GM18861 (cell line): Measurements from ENCODE around the gene C1orf167.
"Not testable (repeated sequence)": the region's sequence is repeated elsewhere in the genome, so short reads cannot be mapped to it uniquely, and the experiment has no call there.

Experiments
- ATAC-seq: cut with Tn5 transposase; IDR thresholded peaks from one replicate; pipeline ENCODE4 v1.9.1; 2021; ENCODE audit not compliant: unreplicated experiment

Gene C1orf167

DNA sequence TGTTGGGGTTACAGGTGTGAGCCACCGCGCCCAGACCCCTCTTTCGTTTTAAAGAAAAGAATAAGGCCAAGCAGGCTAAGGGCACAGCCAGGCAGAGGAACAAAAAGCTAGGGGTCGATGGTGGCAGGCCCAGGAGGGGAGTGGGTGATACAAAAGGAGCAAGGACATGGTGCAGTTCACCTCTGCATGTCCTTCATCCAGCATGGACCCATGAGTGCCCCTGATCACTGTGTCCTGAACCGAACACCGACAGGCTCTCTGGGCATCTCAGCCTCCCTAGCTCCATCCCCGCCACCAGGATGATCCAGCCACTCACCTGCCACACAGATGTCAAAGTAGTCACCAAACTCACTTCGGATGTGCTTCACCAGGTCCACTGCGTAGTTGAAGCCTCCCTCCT is 37.9 kb downstream of the C1orf167 start:
- ATAC-seq = no peak

GRCh38 chr1:11800391-11800755 is 38.4 kb downstream of the C1orf167 start:
- no peak for ATAC-seq

DNA sequence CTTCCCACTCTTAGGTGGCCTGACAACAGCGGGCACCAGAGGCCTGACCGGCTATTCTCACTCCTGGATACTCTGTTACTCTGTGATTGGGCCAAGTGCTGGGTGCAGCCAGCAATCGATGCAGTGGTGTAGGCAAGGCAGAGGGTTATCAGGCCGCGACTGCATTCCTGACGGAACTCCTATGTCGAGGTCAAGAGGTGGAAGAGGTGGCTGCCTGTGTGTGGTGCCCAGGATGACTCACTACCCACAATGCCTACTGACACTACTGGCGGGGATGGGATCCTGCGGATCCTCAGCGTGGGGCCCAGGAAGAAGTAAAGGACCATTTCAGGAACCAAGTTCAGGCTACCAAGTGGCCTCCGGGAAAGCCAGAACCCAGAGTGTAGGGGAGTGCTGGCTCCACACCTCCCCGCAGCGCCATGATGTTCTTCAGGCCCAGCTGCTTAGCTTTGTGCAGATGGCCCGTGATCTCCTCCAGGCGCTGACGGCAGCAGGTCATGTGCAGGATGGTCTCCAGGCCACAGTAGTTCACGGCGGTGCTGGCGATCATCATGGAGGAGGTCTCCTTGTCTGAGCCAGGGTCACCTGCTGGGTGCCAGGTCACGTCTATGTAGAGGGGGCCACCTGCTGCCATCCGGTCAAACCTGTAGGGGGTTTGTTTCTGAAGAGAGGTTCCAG is 38.9 kb downstream of the C1orf167 start:
- no peak for ATAC-seq

DNA sequence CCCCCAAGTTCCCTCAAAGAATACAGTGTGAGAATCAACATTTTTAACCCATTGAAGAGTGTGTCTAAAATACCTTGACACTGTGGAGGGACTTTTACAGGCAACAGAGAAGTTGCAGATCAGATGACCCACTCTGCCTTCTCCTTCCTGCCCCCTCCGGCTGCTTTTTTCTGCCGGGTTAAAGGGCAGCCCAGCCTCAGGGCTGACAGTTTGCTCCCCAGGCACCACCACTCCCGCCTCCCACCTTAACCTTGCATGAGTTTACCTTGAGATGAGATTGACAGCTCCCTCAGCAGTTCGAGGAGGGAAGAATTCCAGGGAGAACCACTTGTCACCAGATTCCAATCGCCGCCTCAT is 40.6 kb downstream of the C1orf167 start:
- no peak for ATAC-seq

DNA sequence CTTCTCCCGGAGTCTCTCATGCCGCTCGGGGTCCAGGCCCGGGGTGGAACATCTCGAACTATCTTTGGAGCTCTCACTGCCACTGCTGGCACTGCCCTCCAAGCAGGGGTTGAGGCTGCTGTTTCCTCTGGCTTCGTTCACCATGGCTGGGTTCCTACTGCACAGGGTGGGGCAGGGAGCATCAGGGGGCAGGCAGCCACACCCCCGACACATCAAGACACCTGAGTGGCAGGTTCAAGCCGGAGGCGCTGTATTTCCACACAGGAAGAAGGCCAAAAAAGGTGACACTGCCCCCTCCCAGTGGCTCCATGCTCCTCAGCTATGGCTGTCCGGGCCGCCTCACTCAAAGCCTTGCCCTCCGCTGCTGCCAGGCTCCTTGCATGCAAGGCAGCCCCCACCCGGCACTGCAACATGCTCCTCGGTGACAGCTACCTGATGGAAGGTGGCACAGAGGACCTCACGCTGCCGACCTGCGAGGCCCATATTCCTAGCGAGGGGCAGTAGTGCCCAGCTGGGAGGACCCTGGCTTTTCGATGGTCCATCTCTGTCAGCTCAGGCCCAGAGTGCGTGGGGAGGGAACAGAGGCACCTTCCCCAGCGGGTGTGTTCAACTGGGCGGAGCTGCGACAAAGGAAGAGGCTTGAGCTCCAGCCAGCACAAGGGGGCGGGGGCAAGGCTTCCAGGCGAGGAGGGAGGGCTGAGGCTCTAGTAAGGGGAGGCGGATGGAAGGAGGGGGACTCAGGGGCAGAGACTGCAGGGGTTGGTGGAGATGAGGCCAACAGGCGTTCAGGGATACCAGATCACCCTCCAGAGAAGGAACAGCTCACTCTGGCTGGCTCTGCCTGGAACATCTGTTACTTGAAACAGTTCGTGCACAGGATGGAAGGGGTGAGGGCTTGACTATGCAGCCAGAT is 41.2 kb downstream of the C1orf167 start:
- no peak for ATAC-seq

- ATAC-seq = not testable (repeated sequence)
Measured at GRCh38 chr1:11803924-11804665, 42.1 kb downstream of the C1orf167 start.

- ATAC-seq = no peak
Measured at GRCh38 chr1:11804666-11805421, 42.9 kb downstream of the C1orf167 start.

DNA sequence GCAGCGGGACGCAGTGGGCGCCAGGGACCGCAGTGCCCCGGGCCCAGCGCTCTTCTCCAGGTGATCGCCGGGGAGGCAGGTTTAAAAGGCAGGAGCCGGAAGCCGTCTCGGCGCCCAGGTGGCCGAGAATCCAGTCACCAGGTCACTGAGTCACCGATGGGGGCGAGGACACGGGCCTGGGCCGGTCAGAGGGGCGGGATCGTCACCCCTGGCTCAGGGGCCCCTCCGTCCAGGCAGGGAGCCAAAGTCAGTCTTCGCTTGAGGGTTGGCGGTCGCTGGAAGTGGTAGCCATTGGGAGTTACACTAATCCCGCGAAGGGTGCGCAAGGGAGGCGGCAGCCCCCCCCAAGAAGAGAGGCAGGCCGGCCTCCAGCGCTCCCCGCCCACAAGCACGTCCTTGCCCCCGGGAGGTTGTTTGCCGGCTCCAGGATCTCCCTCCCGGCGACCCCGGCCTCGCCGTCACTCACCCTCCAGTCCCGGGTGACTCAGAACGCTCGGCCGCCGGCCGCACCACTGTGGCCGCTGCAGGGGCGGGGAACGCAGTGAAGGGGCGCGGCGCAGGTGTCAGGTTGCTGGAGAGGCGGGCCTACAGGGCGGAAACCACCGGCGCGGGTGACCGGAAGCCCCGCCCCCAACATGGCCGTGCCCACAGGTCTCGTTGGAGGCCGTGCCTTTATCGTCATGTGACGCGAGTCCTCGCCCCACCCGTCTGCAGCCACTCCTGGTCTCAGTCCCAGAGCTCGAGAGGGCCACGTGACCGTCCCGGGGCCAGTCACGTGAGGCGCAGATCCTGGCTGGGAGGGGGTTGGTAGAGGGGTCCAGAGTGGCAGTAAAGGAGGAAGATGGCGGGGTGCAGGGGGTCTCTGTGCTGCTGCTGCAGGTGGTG is 43.7 kb downstream of the C1orf167 start, which contains the start of the genes CLCN6 and MTHFR:
CLCN6 (plus strand) TSS at position 770 of the 885 bp plus-strand sequence; CDS start at position 842, 72 bp downstream.
MTHFR (minus strand) TSS at position 543 of the 885 bp plus-strand sequence. CDS start 2,848 bp downstream, outside the sequence.
- ATAC-seq = peak; percentile 70

DNA sequence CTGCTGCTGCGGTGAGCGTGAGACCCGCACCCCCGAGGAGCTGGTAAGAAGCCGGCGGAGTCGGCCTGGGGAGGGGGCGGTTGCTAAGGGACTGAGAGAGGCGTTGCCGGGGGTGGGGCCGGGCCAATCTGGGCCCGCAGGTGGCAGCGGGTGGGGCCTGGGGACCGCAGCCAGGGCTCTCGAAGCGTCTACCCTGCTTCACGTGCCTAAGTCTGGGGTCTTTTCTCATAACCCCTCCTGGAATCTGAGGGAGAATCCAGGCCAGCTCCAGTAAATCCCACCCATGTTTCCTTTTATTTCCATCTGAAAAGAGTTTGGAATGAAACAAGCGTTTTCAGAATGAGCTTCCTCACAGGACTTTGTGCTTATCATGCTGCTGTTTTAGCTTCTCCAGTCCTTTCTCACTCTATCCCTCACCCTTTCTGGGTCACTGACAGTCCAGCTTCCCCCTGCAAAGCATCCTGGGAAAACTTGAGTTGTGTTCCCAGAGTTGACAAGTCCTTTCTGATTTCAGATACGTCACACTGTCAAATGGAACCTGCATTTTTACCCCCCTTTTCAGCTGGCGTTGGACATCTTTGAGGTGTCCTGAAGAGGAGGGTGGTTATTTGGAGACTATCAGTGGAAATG is 44.4 kb downstream of the C1orf167 start:
- peak; percentile 28 for ATAC-seq

GRCh38 chr1:11807133-11807532 is 45.1 kb downstream of the C1orf167 start:
- ATAC-seq = no peak

DNA sequence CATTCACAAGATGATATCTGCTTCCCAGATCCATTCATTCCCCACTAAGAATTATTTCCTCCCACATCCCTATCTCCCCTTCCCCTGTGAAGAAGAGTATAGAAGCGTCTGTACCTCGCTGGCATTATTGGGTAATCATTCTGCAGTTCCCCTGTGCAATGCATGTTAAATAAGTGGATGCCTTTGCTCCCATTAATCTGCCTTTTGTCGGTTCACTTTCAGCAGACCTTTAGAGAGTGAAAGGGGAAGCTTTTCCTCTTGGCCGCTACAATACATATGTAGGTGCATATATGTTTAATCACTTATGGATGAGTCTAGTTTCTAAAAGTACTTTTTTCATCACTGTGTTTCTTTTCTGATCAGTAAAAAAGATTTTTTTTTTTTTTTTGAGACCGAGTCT is 51.0 kb downstream of the C1orf167 start:
- no peak for ATAC-seq

GRCh38 chr1:11817192-11817591 is 55.2 kb downstream of the C1orf167 start:
- no peak for ATAC-seq

DNA sequence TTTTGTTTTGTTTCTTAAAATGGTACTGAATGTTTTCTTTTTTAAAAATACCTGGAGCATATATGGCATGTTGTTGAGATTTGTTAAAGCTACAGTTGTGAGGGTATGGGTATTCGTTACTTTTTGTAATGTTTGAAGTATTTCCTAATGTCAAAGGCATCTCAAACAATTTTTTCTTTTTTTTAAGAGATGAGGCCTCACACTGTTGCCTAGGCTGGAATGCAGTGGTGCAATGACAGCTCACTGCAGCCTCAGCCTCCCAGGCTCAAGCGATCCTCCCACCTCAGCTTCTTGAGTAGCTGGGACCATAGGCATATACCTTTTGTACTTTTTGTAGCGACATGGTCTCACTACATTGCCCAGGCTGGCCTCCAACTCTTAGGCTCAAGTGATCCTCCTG is 60.1 kb downstream of the C1orf167 start:
- ATAC-seq = no peak

DNA sequence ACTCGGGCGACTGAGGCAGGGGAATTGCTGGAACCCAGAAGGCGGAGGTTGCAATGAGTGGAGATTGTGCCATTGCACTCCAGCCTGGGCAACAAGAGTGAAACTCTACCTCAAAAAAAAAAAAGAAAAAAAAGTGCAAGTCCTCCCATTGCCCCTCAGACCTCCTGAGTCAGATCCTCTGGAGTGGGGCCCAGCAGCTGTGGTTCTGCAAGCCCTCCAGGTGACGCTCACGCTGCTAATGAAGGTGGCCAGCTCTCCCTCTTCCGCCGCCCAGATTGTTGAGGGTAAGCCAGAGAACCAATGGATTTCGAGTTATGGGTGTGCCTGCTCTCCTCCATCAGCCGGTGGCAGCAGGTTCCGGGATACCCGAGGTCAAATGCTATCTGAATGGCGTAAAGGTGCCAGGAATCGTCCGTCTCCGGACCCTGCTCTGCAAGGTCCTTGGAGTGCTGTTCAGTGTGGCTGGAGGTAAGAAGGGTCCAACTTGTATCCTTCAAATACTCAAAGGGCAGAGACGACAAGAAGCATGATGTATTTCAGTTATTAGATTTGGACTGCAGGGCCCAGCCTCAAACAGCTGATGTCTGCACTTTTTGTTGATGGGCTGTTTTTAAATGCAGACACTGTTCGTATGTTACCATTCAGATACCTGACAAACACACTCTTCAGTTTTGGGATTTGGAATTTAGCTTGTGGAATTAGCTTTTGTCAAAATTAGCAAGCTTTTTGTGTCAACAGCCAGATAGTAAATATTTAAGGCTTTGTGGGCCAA is 61.6 kb downstream of the C1orf167 start:
- ATAC-seq = no peak

DNA sequence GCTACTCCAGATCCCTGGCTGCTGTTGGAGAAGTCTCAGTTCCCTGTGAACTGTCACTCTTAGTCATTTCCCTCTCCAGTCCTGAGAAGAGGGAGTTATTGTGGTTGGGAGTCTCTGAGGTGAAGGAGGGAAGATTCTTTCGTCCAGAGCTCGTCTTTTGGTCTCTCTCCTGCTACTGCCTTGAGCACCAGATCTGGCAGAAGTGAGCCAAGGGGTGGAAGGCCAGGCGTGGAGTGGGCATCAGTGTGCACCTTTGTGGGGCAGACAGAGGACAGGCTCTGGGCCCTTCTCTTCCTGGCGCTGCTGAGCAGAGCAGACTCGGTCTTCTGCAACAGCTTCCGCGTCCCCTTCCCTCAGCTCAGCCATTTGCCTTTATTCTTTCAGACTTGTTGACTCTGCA is 63.1 kb downstream of the C1orf167 start:
- no peak for ATAC-seq

- ATAC-seq = no peak
Measured at GRCh38 chr1:11826946-11827345, 65.0 kb downstream of the C1orf167 start.

- no peak for ATAC-seq
Measured at GRCh38 chr1:11828511-11828910, 66.5 kb downstream of the C1orf167 start.

DNA sequence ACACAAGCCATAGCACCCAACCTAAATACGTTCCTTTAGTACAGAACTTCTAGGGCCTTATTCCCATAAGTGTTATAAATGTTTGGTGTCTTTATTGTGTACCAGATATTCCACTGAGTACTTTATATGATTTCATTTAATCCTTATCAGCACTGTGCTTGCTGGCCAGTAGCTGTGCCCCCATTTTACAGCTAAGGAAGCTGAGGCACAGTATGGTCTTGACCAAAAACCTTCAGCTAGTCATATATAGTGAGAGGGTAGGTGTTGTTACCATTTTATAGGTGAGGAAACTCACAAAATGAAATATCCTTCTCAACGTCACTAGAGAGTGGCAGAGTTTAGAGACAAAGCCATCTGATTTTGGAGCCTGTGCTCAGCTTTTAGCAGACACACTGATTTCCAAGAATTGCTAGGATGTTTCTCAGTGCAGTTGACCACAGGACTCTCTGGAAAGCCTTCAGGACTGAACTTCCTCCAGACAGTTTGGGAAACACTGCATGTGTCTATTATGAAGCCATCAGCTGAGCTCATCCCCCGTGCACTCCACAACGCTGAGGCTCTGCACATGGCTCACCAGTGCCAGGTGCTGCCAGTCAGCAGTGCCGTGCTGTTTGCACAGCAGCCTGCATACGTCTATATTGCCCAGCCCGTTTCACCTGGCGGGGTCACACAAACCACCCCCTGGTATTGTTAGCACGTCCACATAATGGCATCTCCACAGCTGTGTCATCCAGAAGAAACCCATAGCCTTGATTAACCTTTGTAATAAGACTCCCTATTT is 70.1 kb downstream of the C1orf167 start:
- no peak for ATAC-seq
